MG63 (cell line): ENCODE data around the gene ITPR2. TPM values are rescaled to one million over a fixed set of nuclear protein-coding genes. Genes with fewer than 3 reads are reported as not detected.
"Not testable (repeated sequence)": the region's sequence is repeated elsewhere in the genome, so short reads cannot be mapped to it uniquely, and the experiment has no call there.

ENCODE experiments used
- DNase-seq: peaks from one replicate; pipeline ENCODE4 v3.0.0-alpha.2; 2020
- H3K27me3 ChIP-seq: fragments of 250-450 bp; sonication (Bioruptor Pico); 2 replicates; pipeline ENCODE4 v1.5.1; 2020; ENCODE audit warnings: mild to moderate bottlenecking, moderate library complexity
- H3K36me3 ChIP-seq: fragments of 250-450 bp; sonication (Bioruptor Pico); 2 replicates; pipeline ENCODE4 v1.5.1; 2020; ENCODE audit warnings: mild to moderate bottlenecking, moderate library complexity
- H3K4me3 ChIP-seq: fragments of 250-450 bp; sonication (Bioruptor Pico); 2 replicates; pipeline ENCODE4 v1.5.1; 2020; ENCODE audit warnings: mild to moderate bottlenecking, moderate library complexity
- H3K9me3 ChIP-seq: fragments of 250-450 bp; sonication (Bioruptor Pico); 2 replicates; pipeline ENCODE4 v1.5.1; 2020; ENCODE audit warnings: mild to moderate bottlenecking, moderate library complexity
- total RNA-seq: library from RNA; depleted of rRNA; stranded (reverse); fragments of >200 nt; shearing (Covaris generic); gene quantifications from 2 replicates; pipeline ENCODE4 v1.2.3, GENCODE V29; 2014; ENCODE audit warnings: low replicate concordance

The ITPR2 gene
- total RNA-seq, 1 experiment from 2014 or later = 4.6 TPM

- no peak for DNase-seq
- Histone ChIP-seq H3K36me3 (no peaks in the 10 kb centered on the region), H3K9me3 (no peaks in the 10 kb centered on the region), H3K4me3 (no peak overlapping the region), H3K27me3 (no peaks in the 10 kb centered on the region)
Observed at GRCh38 chr12:26608706-26609105, 224.3 kb downstream of the ITPR2 start.

DNA sequence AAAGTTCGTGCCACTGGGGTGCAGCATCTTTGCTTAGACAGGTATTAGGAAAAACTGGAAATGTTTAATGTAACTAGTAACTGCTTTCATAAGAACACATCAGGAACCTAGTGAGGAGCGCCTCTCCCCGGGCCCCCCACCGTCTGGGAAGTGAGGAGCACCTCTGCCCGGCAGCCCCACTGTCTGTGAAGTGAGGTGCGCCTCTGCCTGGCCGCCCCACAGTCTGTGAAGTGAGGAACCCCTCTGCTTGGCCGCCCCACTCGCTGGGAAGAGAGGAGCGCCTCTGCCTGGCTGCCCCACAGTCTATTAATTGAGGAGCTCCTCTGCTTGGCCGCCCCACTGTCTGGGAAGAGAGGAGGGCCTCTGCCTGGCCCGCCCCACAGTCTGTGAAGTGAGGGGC lies 224.7 kb downstream of the ITPR2 start:
- DNase-seq = no peak
- Histone ChIP-seq H3K27me3 (no peaks in the 10 kb centered on the region), H3K9me3 (no peaks in the 10 kb centered on the region)

GRCh38 chr12:26606911-26607310 lies 226.1 kb downstream of the ITPR2 start:
- no peak for DNase-seq
- Histone ChIP-seq H3K36me3 (no peaks in the 10 kb centered on the region), H3K27me3 (no peaks in the 10 kb centered on the region), H3K4me3 (no peak overlapping the region), H3K9me3 (no peaks in the 10 kb centered on the region)

More for the DNA sequence above, 224.7 kb downstream of the ITPR2 start:
- no peak overlapping the region for H3K4me3 ChIP-seq
- H3K36me3 ChIP-seq = no peaks in the 10 kb centered on the region

DNA sequence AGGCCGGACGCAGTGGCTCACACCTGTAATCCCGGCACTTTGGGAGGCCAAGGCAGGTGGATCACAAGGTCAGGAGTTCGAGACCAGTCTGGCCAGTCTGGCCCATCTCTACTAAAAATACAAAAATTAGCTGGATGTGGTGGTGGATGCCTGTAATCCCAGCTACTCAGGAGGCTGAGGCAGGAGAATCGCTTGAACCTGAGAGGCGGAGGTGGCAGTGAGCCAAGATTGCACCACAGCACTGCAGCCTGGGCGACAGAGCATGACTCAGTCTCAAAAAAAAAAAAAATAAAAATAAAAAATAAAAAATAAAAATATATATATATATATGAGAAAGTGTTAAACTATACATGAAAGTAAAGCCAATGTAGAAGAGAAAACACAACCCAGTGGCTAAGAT lies 228.2 kb downstream of the ITPR2 start:
- H3K9me3 ChIP-seq, H3K4me3 ChIP-seq, DNase-seq, H3K27me3 ChIP-seq, H3K36me3 ChIP-seq: not testable (repeated sequence)

DNA sequence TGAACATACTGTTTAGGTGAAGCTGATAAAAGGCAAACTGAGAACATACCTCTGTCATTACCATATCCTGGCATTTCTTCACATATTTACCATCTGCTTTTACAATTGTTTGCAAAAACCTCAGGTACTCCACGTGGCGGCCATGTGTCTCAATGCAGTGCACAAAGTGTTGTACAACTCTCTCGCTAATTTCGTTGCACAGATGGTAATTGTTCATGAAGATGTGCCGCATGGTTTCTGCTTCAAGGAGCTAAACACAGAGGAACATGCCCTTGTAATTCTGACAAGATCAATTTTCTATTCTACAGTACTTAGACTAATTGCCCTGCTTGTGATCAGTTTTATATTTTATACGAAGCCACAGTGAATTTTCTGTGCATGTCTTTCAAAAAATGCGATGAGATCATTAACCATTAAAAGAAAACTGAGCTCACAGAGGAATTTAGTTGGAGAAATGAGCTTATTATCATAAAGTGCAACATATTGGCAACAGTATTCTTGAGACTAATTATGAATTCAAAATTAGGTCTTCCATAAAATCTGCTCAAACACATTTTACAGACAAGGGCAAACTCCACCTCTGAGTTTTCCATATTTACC lies 233.8 kb downstream of the ITPR2 start:
- no peaks in the 10 kb centered on the region for H3K27me3 ChIP-seq
- no peak for DNase-seq
- H3K9me3 ChIP-seq = no peaks in the 10 kb centered on the region
- H3K36me3 ChIP-seq = no peaks in the 10 kb centered on the region
- no peak overlapping the region for H3K4me3 ChIP-seq

DNA sequence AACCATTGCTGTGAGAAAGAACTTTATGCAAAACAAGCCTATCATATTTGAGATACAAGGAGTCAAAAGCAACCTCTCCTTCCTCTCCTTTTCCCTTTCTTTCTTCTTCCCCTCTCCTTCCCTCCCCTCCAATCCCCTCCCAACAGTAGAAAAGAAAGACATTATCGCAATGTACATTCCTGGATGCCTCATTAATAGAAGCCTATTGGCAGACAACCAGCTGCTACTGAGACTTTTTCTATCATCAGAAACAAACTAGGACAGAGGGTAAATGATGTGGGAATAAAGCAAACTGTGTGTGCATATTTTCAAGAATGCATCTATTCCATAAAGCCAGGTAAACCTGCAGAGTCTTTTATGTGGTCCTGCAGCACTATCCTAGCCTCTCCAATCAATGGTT lies 237.2 kb downstream of the ITPR2 start:
- Histone ChIP-seq H3K27me3 (no peaks in the 10 kb centered on the region), H3K9me3 (no peaks in the 10 kb centered on the region), H3K36me3 (no peaks in the 10 kb centered on the region), H3K4me3 (no peak overlapping the region)
- DNase-seq = no peak

DNA sequence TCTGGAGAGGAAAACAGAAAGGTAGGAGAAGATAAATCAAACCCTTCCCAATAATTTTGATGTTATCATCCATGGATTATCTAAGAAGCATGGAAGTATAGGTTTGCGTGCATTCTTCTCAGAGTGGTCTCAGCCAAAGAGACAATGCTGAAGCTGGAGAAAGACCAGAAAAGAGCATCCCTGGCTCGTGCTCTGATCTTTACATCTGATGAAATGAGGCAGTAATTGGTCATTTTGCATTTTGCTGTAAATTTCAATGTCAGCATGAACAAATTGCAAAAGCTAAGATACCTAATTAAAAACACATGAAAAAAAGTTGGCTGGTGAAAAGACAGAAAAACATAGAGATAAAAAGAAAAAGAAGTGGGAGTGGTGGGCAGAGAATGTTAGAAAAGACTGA lies 252.4 kb downstream of the ITPR2 start:
- Histone ChIP-seq H3K4me3 (no peak overlapping the region), H3K9me3 (no peaks in the 10 kb centered on the region), H3K36me3 (no peaks in the 10 kb centered on the region), H3K27me3 (peaks cover 4% of the 10 kb centered on the region)
- DNase-seq = no peak

DNA sequence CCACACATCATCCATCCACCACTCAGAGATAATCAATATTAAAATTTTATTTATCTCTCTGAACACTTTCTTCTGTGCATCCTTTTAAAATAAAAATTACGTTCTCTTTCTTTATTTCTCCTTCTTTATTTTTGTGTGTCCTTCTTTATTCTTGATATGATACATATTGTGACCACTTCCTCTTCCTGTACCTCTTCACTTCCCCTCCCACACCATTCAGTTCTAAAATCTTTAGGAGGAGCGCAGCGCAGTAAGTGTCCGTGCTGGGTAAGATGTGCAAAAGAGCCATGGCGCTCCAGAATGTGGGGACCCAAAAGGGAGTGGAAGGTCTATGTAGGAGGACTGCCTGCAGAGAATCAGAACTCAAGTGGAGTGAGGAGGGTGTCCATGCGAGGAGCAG lies 256.7 kb downstream of the ITPR2 start:
- Histone ChIP-seq H3K36me3 (no peaks in the 10 kb centered on the region), H3K9me3 (no peaks in the 10 kb centered on the region), H3K4me3 (no peak overlapping the region), H3K27me3 (no peaks in the 10 kb centered on the region)
- DNase-seq = no peak

GRCh38 chr12:26573225-26573909 lies 259.6 kb downstream of the ITPR2 start:
- no peak for DNase-seq
- H3K36me3 ChIP-seq = no peaks in the 10 kb centered on the region
- H3K9me3 ChIP-seq = no peaks in the 10 kb centered on the region
- no peak overlapping the region for H3K4me3 ChIP-seq
- H3K27me3 ChIP-seq = no peaks in the 10 kb centered on the region

GRCh38 chr12:26572137-26572536 lies 260.9 kb downstream of the ITPR2 start:
- Histone ChIP-seq H3K4me3 (no peak overlapping the region), H3K36me3 (no peaks in the 10 kb centered on the region), H3K9me3 (no peaks in the 10 kb centered on the region), H3K27me3 (no peaks in the 10 kb centered on the region)
- no peak for DNase-seq

GRCh38 chr12:26571560-26571959 lies 261.4 kb downstream of the ITPR2 start:
- Histone ChIP-seq H3K4me3 (no peak overlapping the region), H3K9me3 (no peaks in the 10 kb centered on the region), H3K36me3 (no peaks in the 10 kb centered on the region), H3K27me3 (no peaks in the 10 kb centered on the region)
- DNase-seq = no peak

- no peaks in the 10 kb centered on the region for H3K27me3 ChIP-seq
- no peaks in the 10 kb centered on the region for H3K9me3 ChIP-seq
- H3K4me3 ChIP-seq = no peak overlapping the region
- H3K36me3 ChIP-seq = no peaks in the 10 kb centered on the region
- DNase-seq = no peak
Observed at GRCh38 chr12:26567126-26567525, 265.9 kb downstream of the ITPR2 start.

DNA sequence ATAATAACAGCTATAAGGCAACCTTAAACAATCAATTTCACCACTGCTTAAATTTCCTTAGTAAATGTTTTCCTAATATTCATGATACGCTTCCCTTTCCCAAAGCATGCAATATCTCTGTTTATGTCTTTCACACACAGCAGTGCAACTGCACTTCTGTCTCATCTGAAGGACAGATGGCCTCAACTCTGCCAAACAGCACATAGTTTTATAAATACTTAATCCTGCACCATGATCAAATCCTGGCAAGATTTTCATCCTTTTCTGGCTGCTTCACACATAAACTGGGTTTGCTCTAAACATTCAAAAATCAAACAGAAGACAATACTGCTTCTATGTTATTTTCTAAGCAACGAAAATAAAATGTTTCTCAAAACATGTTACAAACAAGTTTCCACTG lies 266.3 kb downstream of the ITPR2 start:
- Histone ChIP-seq H3K9me3 (no peaks in the 10 kb centered on the region), H3K27me3 (no peaks in the 10 kb centered on the region), H3K4me3 (no peak overlapping the region), H3K36me3 (no peaks in the 10 kb centered on the region)
- DNase-seq = peak; percentile 38

GRCh38 chr12:26566186-26566585 lies 266.8 kb downstream of the ITPR2 start:
- no peaks in the 10 kb centered on the region for H3K27me3 ChIP-seq

DNA sequence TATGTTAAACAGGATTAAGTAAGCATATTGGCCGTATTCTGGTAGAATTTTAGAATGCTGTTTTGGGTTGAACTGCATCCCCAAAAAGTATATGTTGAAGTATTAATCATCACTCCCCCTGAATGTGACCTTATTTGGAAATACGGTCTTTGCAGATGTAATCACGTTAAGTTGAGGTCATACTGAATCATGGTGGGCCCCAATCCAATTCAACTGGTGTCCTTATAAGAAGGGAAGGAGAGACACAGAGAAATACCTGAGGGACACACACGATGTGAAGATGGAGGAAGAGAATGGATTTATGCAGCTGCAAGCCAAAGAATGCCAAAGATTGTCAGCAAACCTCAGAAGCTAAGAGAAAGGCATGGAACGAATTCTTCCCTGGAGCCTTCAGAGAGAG lies 268.6 kb downstream of the ITPR2 start:
- DNase-seq = no peak
- Histone ChIP-seq H3K36me3 (no peaks in the 10 kb centered on the region), H3K4me3 (no peak overlapping the region), H3K9me3 (no peaks in the 10 kb centered on the region), H3K27me3 (no peaks in the 10 kb centered on the region)

More at GRCh38 chr12:26566186-26566585, 266.8 kb downstream of the ITPR2 start:
- Histone ChIP-seq H3K9me3 (no peaks in the 10 kb centered on the region), H3K36me3 (no peaks in the 10 kb centered on the region), H3K4me3 (no peak overlapping the region)
- no peak for DNase-seq

GRCh38 chr12:26563552-26563951 lies 269.4 kb downstream of the ITPR2 start:
- Histone ChIP-seq H3K9me3 (0 out of 2 replicates have a peak, but pooled peaks cover 2% of the 10 kb centered on the region), H3K36me3 (no peaks in the 10 kb centered on the region), H3K27me3 (no peaks in the 10 kb centered on the region), H3K4me3 (no peak overlapping the region)
- no peak for DNase-seq

GRCh38 chr12:26557326-26557725 lies 275.7 kb downstream of the ITPR2 start:
- H3K36me3 ChIP-seq = no peaks in the 10 kb centered on the region

DNA sequence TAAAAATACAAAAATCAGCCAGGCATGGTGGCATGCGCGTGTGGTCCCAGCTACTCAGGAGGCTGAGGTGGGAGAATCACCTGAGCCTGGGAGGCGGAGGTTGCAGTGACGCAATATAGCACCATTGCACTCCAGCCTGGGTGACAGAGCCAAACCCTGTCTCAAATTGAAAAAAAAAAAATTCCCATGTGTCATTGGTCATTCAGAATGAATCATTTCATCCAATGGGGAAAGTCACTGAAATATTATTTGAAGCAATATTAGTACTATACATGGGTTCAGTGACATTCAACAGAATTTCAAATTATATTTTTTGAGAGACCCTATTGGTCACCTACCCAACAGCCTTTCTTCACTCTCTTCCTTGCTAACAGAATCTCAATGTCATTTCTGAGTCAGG lies 276.1 kb downstream of the ITPR2 start:
- no peaks in the 10 kb centered on the region; the same call in 1 of the 2 replicates for H3K27me3 ChIP-seq
- no peak overlapping the region for H3K4me3 ChIP-seq
- H3K9me3 ChIP-seq = 0 out of 2 replicates have a peak, but pooled peaks cover 2% of the 10 kb centered on the region
- no peak for DNase-seq
- H3K36me3 ChIP-seq = no peaks in the 10 kb centered on the region

More at GRCh38 chr12:26557326-26557725, 275.7 kb downstream of the ITPR2 start:
- no peaks in the 10 kb centered on the region; the same call in 1 of the 2 replicates for H3K27me3 ChIP-seq
- no peak overlapping the region for H3K4me3 ChIP-seq
- DNase-seq = no peak
- 0 out of 2 replicates have a peak, but pooled peaks cover 2% of the 10 kb centered on the region for H3K9me3 ChIP-seq
